22Rv1 (cell line): Measurements from ENCODE around the gene TWIST2.

Experiments used
- H3K27ac ChIP-seq: fragments of 450-650 bp; 2 replicates; pipeline ENCODE4 v1.5.1; 2017
- ZFX ChIP-seq: fragments of 450-650 bp; IDR thresholded peaks from 2 replicates; pipeline ENCODE4 v1.6.1; 2017; ENCODE audit warnings: antibody characterized with exemption, borderline replicate concordance
- TF ChIP-seq, protein P1 (sequence below): fragments of 450-650 bp; IDR thresholded peaks from 2 replicates; pipeline ENCODE4 v1.5.1; 2017; ENCODE audit warnings: mild to moderate bottlenecking

The TWIST2 gene

DNA sequence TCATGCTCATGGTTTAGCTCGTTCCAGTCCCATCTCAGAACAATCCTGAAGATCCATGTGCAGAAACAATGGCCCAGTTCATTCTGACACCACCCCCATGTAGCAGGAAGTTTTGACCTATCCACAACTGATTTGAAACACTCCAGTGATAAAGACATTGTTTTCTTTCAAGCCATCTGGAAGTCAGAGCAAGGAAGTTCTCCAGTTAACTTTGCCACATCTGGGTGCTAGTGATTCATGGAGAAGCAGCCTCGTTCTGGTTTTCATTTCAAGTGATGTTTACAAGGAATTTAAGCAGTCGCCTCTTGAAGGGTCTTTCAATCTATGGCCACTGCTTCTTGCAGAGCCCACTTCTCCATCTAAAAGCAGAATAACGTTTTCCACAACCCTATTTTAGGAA lies 36.6 kb upstream of the TWIST2 start:
- no peak overlapping the region for H3K27ac ChIP-seq

DNA sequence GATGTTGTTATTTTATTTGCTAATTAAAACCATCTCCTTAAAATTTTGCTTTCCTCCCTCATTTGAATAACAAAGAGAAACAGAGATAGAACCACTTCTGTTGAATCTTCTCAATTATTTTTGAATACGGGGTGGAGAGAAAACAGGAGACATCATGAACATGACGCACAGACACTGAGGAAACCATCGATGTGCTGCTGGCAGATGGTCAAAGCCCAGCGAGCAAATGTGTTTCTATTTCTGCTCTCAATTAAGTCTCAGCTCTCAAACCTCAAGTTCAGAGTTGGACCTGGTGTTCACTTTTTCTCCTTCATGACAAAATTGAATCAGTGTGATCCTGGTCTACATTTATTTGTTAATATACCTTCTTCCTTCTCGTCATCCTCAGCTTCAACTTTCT lies 36.1 kb upstream of the TWIST2 start:
- no peak for TF ChIP-seq ZFX
- TF ChIP-seq, protein P1, sequence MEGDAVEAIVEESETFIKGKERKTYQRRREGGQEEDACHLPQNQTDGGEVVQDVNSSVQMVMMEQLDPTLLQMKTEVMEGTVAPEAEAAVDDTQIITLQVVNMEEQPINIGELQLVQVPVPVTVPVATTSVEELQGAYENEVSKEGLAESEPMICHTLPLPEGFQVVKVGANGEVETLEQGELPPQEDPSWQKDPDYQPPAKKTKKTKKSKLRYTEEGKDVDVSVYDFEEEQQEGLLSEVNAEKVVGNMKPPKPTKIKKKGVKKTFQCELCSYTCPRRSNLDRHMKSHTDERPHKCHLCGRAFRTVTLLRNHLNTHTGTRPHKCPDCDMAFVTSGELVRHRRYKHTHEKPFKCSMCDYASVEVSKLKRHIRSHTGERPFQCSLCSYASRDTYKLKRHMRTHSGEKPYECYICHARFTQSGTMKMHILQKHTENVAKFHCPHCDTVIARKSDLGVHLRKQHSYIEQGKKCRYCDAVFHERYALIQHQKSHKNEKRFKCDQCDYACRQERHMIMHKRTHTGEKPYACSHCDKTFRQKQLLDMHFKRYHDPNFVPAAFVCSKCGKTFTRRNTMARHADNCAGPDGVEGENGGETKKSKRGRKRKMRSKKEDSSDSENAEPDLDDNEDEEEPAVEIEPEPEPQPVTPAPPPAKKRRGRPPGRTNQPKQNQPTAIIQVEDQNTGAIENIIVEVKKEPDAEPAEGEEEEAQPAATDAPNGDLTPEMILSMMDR = no peak

More for the DNA sequence above, 36.6 kb upstream of the TWIST2 start:
- no peak for TF ChIP-seq ZFX
- TF ChIP-seq, protein P1 = no peak

DNA sequence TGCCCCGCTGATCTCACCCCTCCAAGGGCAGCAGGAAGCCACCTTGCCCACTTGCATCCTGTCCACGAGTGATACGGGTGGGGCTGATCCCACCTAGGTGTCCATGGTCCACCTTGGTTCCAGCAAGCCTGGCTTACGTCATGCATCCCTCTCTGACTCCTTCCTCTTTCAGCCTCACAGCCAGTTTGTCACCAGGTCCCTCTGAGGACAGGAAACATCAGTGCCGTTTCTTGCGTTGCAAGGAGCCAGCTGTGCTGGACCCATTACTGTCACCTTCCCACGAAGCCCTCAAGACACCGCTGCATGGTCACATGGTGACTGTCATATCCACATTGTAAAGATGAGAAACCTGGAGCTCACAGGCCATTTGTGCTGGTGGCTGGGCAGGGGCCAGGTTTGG lies 34.8 kb upstream of the TWIST2 start:
- no peak for TF ChIP-seq ZFX
- TF ChIP-seq, protein P1 = no peak
- H3K27ac ChIP-seq = no peak overlapping the region

More for the DNA sequence above, 36.1 kb upstream of the TWIST2 start:
- no peak overlapping the region for H3K27ac ChIP-seq

DNA sequence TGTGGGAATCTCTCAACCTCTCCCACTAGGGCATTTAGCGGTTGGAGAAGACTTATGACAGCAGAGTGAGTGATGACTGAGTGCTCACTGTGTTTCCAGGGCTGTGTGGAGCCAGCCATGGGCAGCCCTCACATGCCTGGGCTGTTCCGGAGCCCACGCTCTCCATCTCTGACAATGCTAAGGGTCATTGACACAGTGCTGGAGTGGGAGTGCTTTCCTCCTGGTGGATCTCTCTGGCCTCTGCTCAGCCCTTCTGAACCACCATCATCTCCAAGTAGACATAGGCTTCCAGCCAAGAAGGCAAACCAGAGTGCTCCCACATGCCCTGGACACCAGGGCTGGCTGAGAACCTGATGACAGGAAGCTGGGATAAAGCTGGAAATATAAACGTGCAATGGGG lies 33.1 kb upstream of the TWIST2 start:
- no peak overlapping the region for H3K27ac ChIP-seq
- TF ChIP-seq, protein P1 = no peak
- no peak for TF ChIP-seq ZFX

DNA sequence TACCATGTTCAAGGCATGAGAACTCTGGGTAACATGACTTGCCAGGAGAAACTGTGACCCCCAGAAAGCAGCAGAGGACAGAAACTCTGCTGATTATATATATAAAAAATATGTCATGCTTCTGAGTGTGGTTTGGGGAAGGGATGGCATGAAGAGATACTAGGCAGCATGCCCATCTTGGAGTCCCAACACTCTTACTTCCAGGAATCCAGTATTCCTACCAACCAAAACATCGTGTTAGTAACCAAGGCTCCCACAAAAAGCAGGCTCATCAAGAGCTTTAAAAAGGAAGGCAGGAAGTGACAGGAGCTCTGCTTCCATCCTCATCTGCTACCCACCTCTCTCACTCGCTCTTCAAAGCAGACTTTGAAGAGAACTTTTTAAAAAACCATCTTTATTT lies 31.6 kb upstream of the TWIST2 start:
- no peak overlapping the region for H3K27ac ChIP-seq
- no peak for TF ChIP-seq ZFX
- TF ChIP-seq, protein P1 = no peak

DNA sequence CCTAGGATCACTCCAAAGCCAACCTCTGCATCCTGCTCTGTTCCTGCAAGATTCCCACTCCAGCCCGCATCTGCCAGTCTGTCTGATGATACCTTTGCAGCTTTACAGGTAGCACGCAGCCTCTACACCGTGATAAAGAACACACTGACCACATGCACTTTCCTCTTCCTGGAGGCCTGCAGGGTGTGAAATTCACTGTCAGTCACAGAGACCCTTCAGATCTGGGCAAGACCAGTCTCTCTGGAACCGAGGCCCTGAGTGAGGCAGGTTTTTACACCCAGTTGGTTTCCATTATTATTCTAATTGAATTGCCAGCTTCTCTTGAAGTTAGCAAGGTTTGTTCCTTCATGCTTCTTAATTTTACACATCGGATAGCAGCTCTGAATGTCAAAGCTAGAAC lies 30.5 kb upstream of the TWIST2 start:
- TF ChIP-seq, protein P1 = no peak
- no peak for TF ChIP-seq ZFX
- no peak overlapping the region for H3K27ac ChIP-seq

DNA sequence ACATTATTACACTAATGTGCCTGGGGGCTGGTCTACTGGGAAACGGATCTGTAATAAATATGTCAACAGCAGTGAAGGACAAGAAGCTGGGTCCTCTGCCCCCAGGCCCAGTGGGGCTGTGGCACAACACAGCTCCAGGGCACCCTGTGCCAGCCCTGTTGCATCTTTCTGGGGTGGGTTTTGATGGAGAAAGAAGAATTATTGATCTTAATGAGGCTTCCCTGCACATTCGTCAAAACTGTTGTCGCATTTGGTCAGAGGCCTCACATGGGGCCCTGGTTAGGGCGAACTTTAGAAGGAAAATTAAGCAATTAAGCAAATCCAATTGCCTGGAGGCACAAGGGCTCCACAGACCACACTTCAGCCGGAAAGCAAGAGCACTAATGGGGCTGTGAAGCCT lies 30.0 kb upstream of the TWIST2 start:
- no peak for TF ChIP-seq ZFX
- TF ChIP-seq, protein P1 = no peak
- H3K27ac ChIP-seq = no peak overlapping the region
